D341Med (cell line): Measurements from ENCODE around the gene ITIH1.
"Not testable (repeated sequence)": the region's sequence is repeated elsewhere in the genome, so short reads cannot be mapped to it uniquely, and the experiment has no call there.

Source experiments
- DNase-seq: peaks from one replicate; pipeline ENCODE4 v3.0.0; 2012; ENCODE audit warnings: low spot score

ITIH1 gene

GRCh38 chr3:52774901-52775864 is 2.2 kb upstream of the ITIH1 start:
- no peak for DNase-seq

- DNase-seq: no peak
Observed at GRCh38 chr3:52775877-52776276, 1.5 kb upstream of the ITIH1 start.

- DNase-seq: not testable (repeated sequence)
Observed at GRCh38 chr3:52776486-52776885, 913 bp upstream of the ITIH1 start.

- no peak for DNase-seq
Observed at GRCh38 chr3:52777959-52778805, 783 bp downstream of the ITIH1 start.

DNA sequence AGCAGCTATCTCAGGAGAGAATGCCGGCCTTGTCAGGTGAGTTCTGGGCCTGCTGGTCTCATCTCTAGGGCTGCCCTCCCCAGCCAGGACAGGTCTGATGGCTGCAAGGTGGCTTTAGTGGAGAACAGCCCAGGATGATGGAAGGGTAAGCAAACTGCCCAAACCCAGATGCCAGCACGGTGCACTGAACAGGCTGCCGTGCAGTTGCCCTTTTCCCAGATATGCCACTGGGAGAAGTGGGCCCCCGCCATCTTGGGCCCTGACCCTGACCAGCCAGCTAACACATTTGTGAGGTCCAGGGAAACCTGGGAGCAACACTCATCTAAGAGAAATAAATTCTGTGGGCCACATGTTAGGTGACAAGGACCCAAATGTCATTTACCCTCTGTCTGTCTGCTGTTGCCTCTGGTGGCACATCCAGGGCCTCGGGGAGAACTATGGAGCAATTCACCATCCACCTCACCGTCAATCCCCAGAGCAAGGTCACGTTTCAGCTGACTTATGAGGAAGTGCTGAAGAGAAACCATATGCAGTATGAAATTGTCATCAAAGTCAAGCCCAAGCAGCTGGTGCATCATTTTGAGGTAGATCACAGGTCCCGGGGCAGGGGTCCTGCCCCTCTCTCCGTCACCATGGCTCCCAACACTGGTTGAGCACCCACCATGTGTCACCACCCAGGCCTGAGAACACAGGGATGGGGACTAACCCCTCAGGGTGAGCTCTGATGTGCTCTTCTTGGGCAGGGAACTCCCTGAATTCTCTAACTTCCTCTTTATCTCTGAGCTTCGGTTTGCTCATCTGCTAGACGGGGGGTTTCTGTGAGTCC is 1.8 kb downstream of the ITIH1 start:
- no peak for DNase-seq

- DNase-seq: no peak
Observed at GRCh38 chr3:52779837-52780585, 2.6 kb downstream of the ITIH1 start.

- no peak for DNase-seq
Observed at GRCh38 chr3:52781741-52782140, 4.3 kb downstream of the ITIH1 start.

DNA sequence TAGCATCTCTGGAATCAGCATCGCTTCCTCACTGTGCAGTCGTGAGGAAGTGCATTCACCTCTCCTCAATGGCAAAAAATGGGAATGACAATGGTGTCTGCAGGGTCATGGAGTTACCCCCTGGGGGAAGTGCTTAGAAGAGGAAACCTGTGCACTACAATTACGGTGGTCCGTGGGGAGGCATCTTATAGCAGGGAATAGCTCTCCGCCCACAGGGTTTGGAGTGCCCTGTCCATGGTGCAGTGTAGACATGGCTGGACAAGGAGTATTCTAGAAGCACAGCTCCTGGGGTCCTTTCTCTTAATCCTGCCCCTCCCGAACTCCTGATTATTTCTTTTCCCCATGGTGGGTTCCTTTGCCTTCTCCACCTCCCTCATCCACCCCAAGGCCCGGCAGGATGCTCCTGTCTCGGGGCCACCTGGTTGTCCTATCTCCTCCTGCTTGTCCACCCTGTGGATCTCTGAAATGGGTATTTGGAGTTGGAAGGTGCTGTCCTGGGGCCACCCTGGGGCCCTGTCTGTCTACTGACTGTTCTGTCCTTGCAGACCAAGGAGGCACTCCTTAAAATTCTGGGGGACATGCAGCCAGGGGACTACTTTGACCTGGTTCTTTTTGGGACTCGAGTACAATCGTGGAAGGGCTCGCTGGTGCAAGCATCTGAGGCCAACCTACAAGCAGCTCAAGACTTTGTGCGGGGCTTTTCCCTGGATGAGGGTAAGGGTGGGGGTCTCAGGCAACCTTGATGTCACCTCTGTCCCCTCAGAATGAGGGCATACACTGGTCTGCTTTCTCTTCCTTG is 5.2 kb downstream of the ITIH1 start:
- DNase-seq: no peak

GRCh38 chr3:52783211-52783555 is 5.8 kb downstream of the ITIH1 start:
- no peak for DNase-seq

- no peak for DNase-seq
Observed at GRCh38 chr3:52784021-52784621, 6.7 kb downstream of the ITIH1 start.

DNA sequence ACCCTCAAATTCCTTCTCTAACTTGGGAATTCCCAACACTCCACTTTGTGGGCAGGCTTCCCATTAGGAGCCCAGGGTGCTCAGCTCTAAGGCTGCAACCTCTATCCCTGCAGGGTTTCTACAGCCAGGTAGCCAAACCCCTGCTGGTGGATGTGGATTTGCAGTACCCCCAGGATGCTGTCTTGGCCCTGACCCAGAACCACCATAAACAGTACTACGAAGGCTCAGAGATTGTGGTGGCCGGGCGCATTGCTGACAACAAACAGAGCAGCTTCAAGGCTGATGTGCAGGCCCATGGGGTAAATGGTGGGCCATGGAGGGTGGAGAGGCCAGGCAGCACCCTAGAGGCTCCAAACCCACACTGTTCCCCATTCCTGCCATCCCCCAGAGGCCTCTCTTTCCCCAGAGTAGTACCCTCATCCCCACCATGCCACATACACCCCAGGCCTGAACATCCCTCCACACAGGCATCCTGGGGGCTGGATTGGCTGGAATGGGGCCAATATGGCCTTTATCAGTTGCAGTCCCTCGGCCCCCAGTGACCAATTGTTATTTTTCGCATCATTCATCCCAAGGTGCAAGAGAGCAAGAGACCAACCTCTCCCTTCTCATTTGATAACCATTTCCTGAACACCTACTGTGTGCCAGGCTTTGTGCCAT is 7.7 kb downstream of the ITIH1 start:
- no peak for DNase-seq

GRCh38 chr3:52786330-52787215 is 9.2 kb downstream of the ITIH1 start:
- DNase-seq: no peak

- DNase-seq: no peak
Observed at GRCh38 chr3:52787246-52787645, 9.8 kb downstream of the ITIH1 start.

GRCh38 chr3:52787672-52788625 is 10.6 kb downstream of the ITIH1 start:
- DNase-seq: no peak

GRCh38 chr3:52788890-52789745 is 11.7 kb downstream of the ITIH1 start:
- no peak for DNase-seq

- no peak for DNase-seq
Observed at GRCh38 chr3:52789746-52790040, 12.3 kb downstream of the ITIH1 start.

DNA sequence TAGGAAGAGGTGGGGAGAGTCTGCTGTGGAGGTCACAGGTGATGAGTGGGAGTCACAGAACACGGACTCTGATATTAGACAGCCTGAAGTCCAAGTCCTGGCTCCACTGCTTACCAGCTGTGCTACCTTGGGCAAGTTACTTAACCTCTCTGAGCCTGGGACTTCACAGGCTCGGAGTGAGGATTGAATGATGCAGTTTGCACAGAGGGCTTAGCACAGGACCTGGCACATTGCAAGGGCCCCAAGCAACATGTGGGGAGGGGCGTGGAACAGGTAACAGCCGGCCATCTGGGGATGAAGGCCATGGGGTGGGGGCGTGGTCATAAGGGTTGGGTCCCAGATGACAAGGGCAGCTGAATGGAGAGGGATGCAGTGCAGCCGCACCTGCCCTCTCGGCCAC is 12.9 kb downstream of the ITIH1 start:
- no peak for DNase-seq
